Glomerular visceral epithelial cell (primary cell): ENCODE results near the gene PTCHD4.

ENCODE experiments used
- DNase-seq: peaks from one replicate; pipeline ENCODE4 v3.0.0-alpha.2; 2016; ENCODE audit errors: extremely low spot score

Gene PTCHD4

GRCh38 chr6:48099713-48100587 lies 11.0 kb downstream of the PTCHD4 start:
- DNase-seq, result no peak

DNA sequence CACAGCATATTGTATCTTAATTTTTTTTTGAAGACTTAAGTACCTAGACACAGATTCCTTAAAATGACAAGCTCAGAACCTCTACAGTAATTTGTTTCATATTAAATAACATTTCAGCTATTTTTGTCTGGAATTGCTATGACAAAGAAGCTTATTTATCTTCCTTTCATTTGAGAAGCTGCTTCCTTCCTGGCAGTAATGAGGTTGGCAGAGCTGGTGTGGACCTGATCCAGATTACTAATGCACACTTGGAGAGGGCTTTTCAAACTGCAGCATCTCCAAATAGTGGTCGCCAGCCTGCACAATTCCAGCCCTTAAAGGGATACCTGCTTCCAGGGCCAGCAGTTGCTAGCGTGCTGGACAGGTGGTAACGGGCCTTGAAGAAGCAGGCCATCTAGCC lies 12.1 kb downstream of the PTCHD4 start:
- no peak for DNase-seq

DNA sequence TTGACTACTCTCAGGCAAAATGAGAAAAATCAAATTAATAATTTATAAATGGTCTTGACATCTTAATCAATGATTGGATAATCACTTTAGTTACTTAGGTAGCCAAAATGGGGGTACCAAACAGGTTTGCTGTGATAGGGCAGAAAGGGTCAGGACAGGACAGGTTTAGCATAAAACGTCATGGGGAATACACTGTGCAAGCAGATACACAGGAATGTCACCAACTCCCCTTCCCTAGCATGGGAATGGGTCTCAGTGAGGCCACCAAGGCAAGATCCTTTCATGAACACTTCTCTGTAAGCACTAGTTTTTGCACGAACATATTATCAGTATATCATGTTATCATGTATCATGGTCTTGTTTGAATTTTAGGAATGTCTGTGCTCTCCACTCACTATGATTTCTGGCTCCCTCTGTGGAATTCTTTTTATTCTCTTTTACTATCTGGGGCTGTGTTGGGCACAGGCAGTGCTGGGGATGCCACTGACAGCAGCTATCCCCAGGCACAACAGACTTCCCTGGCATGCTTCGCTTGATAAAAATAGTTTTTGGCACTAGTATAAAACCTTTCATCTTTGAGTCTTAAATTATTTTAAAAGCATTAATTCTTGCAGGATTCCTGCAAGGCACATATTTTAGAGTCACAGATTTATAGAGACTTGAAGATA lies 18.3 kb downstream of the PTCHD4 start:
- no peak for DNase-seq

DNA sequence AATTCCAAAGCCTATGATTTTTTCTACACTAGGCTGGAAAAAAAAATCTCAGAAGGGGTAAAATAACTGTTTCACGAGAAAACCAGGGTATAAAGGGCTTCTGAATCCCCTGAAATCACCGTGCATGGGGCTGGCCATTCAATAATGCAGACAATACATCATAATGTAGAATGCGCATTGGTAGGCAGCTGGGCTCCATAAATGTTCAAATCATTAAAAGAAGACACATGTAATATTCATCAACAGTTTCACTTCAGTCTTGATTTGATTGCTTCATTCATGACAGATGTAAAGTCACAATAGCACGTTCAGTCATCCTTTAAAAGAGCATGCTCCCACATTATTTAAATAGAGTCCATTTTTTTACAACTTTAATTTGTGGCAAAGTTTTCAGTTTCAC lies 20.5 kb downstream of the PTCHD4 start:
- DNase-seq, result no peak

GRCh38 chr6:48087448-48087847 lies 23.5 kb downstream of the PTCHD4 start:
- DNase-seq, result peak; percentile 25

- no peak for DNase-seq
Observed at GRCh38 chr6:48086187-48086586, 24.8 kb downstream of the PTCHD4 start.

DNA sequence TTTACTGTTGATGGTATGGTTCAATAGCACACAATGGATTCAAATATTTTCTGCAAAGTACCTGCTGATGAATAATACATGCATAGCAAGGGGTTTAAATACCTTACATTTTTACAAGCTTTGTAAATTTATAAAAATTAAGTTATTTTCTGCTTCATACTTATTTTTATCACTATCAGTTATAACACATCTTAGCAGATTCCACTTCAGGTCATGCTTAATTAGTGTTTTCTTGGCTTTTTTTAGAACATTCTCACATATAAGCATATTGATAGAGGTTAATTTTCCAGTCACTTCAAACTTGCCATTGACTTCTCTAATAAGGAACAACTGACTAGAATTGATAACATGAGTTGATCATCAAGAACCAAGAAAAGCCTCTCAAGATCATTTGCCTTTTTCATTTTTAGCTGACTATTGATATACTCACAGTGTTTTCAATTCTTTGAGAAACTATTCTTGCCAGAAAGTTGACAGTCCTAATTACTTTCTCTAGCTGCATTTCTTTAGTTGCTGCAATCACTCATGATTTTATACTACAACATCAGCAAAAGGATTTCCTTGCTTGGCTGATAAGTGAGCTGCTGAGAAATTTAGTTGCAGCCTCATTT lies 25.8 kb downstream of the PTCHD4 start:
- no peak for DNase-seq

GRCh38 chr6:48084201-48084600 lies 26.8 kb downstream of the PTCHD4 start:
- DNase-seq, result no peak

- DNase-seq, result no peak
Observed at GRCh38 chr6:48080227-48081009, 30.6 kb downstream of the PTCHD4 start.

- no peak for DNase-seq
Observed at GRCh38 chr6:48078120-48078519, 32.9 kb downstream of the PTCHD4 start.

GRCh38 chr6:48075181-48075580 lies 35.8 kb downstream of the PTCHD4 start:
- DNase-seq, result no peak

GRCh38 chr6:48073976-48074767 lies 36.8 kb downstream of the PTCHD4 start:
- no peak for DNase-seq

DNA sequence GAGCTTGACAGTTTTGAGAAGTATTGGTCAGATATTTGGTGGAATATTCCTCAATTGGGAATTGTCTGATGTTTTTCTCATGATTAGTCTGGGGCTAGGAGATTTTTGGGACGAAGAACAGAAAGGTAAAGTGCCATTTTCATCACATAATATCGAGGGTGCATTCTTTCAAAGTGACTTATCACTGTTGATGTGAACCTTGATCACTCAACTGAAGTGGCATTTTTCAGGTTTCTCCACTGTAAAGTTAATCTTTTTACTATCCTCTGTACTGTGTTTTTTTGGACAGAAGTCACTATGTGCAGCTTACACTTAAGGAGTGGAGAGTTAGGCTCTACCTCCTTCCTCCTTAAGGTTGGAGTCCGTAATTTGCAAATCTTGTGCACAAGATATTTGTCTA lies 39.2 kb downstream of the PTCHD4 start:
- DNase-seq, result no peak

- no peak for DNase-seq
Observed at GRCh38 chr6:48069280-48069679, 41.7 kb downstream of the PTCHD4 start.

DNA sequence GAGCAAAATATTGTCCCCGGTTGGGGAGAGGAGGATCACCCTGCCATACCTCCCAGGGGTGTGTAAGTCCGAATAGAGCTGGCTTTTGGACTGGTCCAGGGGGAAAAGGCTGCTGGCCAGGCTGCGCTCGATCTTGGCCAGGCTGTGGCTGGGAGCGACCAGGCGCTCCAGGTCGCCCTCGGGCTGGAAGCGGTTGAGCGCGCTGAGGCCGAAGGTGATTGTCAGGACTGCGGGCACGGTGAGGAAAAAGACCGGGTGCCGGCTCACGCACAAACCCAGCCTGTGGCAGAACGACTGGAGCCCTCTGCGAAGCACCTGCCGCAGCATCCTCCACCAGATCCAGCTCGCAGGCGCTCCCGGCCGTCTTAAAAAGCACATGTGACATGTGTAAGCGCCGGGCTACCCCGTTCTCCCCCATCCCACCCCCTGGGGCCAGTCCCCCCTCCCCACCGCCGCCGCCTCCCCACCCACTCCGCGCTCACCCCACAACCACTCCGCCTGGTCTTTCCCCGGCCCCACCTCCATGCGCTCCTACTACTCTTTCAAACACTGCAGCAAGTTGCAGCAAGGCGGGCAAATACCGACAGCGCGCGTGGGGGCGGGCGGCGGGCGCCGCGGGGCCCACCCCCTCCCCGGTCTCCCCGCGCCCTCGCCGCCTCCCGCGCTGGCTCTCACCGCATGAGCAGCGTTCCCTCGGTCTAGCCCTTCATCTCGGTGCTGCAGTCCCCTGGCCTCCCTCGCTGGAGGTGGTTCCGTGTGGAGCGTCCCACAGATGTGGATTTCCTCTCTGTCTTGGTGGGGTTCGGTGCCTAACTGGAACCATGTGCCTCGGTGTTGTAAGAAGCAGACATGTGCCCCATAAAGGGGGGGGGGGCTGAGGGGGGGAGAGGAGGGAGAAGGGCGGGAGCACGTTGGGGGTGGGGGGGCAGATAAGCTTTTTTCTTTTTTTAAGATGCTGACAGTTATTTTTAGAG lies 42.4 kb downstream of the PTCHD4 start:
- DNase-seq, result peak; percentile 11

GRCh38 chr6:48067886-48068277 lies 43.1 kb downstream of the PTCHD4 start:
- DNase-seq, result no peak

DNA sequence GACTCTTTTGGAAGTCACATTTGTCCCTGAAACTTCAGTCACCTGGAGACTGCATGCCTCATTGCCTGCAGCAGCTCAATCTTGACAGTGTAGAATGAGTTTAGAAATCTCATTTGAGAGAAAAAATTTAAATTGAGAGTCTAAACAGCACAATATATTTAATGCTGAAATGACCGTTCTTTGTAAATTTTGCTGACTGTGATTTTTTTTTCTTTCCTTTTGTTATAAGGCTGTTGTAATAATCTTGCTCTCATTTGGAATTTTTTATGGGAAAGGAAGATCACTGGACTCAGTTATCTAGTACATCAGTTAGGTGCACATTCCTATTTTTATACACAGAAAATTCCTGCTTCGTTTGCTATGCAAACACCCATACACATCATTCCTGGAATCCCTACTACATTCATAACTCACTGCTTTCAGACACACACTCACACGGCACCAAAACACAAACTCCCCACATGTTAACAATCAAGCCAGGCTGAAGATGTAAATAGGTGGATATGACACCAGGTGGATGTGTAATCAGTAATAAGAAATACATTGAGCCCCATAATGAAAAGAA lies 43.8 kb downstream of the PTCHD4 start:
- DNase-seq, result no peak

- DNase-seq, result no peak
Observed at GRCh38 chr6:48061265-48061990, 49.6 kb downstream of the PTCHD4 start.
